ENCODE measurements around the gene VSIR.

Gene VSIR

GRCh38 chr10:71776481-71776925 is 3.2 kb upstream of the VSIR start:
- Histone ChIP-seq H3K4me3 (ENCODE audit: control insufficient read depth in 1 of 7, extremely low read depth in 1 of 7, insufficient read depth in 4 of 7, low read depth in 2 of 7, low read length in 6 of 7) (peak overlapping the region in 2 of 7 experiments; percentile 17 to 32), H3K4me1 (ENCODE audit: control extremely low read depth in 1 of 4, control insufficient read depth in 4 of 4, insufficient read depth in 4 of 4, low read length in 3 of 4) (peaks cover 23 to 92% (median 62%) of the 10 kb centered on the region in 4 experiments), H3K36me3 (ENCODE audit: control insufficient read depth in 4 of 4, insufficient read depth in 4 of 4, low read length in 3 of 4) (no peaks in the 10 kb centered on the region), H3K27me3 (replicated peaks in 2 of 5; ENCODE audit: control insufficient read depth in 4 of 5, insufficient read depth in 5 of 5, low read length in 4 of 5) (no peaks in the 10 kb centered on the region), H3K9me3 (ENCODE audit: control extremely low read depth in 1 of 5, control insufficient read depth in 4 of 5, insufficient read depth in 2 of 5, low read depth in 1 of 5, low read length in 4 of 5) (no peaks in the 10 kb centered on the region), H3K27ac (ENCODE audit: insufficient read depth in 1 of 2, low read depth in 1 of 2, low read length in 2 of 2, poor library complexity in 1 of 2, severe bottlenecking in 2 of 2) (peak overlapping the region; percentile 11 to 17)
- DNase-seq = peak; percentile 83 to 97 (median 95)
- POLR2A ChIA-PET = interaction anchor here (1.0 kb wide), 1 partner anchor 28 kb away, joined by 3 read pairs; no protein-coding TSS in a partner anchor
- no CpG with 5 or more reads among the region's 2 CpGs for WGBS (ENCODE audit: insufficient coverage)
- CTCF ChIA-PET = interaction anchor here (0.6 to 13.0 kb wide), 22 partner anchors 9 to 462 kb away, joined by 3 to 159 read pairs (median 4); no protein-coding TSS in a partner anchor

DNA sequence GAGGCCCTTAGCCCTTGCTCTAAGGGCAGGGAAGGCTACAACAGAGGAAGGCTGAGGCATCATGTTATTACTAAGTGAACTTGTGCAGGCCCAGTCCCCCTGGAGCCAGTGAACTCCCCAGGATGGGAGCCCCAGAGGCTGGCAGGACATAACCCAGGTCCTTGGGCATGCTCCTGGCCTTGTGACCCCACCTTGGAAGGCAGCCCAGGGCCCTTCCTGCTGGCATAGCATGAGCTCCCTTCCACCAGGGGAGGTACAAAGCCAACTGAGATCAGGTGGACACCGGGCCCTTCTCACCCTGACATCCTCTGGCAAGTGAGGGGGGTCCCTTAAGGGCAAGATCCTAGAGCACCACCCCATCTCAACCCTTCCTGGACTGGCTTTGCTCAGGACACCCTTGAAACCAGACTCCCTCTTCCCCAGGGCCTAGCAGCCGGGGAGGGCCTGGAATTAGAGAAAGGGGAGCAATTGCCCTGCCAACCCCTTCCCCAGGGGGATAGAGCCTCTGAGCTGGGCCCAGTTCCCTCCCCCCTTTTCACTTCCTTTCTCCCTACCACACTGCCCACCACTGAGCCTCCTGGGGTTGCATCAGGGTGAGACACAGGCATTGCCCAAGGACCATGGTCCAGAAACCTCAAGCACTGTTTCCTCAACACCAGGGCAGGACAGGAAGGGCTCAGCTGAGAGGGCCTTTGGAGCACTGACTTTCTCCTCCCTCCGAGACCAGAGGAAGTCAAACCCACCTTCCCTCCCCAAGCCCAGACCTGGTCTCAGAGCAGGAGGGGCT is 1.8 kb upstream of the VSIR start:
- peaks cover 0 to 7% (median 0%) of the 10 kb centered on the region in 4 experiments for H3K36me3 ChIP-seq (ENCODE audit: control insufficient read depth in 4 of 4, insufficient read depth in 4 of 4, low read length in 3 of 4)
- DNase-seq = peak in 2 of 3 donors; percentile 74 to 75
- H3K4me1 ChIP-seq (ENCODE audit: control extremely low read depth in 1 of 4, control insufficient read depth in 4 of 4, insufficient read depth in 4 of 4, low read length in 3 of 4) = peaks cover 32 to 96% (median 76%) of the 10 kb centered on the region in 4 experiments
- ChIA-PET POLR2A (interaction anchor here (1.0 to 1.1 kb wide), 2 partner anchors 11 to 23 kb away, joined by 3 to 4 read pairs; no protein-coding TSS in a partner anchor), CTCF (interaction anchor here (0.7 to 13.0 kb wide), 20 partner anchors 8 to 80 kb away, joined by 3 to 159 read pairs (median 10); no protein-coding TSS in a partner anchor)
- no peaks in the 10 kb centered on the region for H3K9me3 ChIP-seq (ENCODE audit: control extremely low read depth in 1 of 5, control insufficient read depth in 4 of 5, insufficient read depth in 2 of 5, low read depth in 1 of 5, low read length in 4 of 5)
- peak overlapping the region in 4 of 7 experiments; percentile 1 to 92 (median 18) for H3K4me3 ChIP-seq (ENCODE audit: control insufficient read depth in 1 of 7, extremely low read depth in 1 of 7, insufficient read depth in 4 of 7, low read depth in 2 of 7, low read length in 6 of 7)
- WGBS (ENCODE audit: insufficient coverage) = 0% methylated on average over 1 of the region's 3 CpGs
- H3K27me3 ChIP-seq (replicated peaks in 2 of 5; ENCODE audit: control insufficient read depth in 4 of 5, insufficient read depth in 5 of 5, low read length in 4 of 5) = no peaks in the 10 kb centered on the region
- H3K27ac ChIP-seq (ENCODE audit: insufficient read depth in 1 of 2, low read depth in 1 of 2, low read length in 2 of 2, poor library complexity in 1 of 2, severe bottlenecking in 2 of 2) = peak overlapping the region in 1 of 2 experiments; percentile 39

DNA sequence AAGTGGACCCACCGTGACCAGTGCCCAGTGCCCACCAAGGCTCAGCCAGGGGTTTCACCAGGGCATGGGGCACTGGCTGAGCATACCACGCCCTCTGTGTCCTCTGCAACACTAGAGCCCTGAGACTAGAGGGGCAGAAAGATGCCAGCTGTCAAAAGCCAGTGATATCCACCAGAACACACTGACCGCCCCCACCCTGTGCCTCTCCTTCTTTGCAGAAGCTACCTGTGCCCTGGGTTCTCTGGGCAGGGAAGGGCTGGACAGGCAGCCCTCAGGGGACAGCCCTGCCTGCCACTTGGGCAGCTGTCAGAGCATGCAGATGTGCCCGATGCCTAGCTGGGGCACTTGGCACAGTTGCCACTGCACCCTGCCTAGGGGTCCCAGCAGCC is 494 bp downstream of the VSIR start:
- H3K9me3 ChIP-seq (ENCODE audit: control extremely low read depth in 1 of 5, control insufficient read depth in 4 of 5, insufficient read depth in 2 of 5, low read depth in 1 of 5, low read length in 4 of 5) = no peaks in the 10 kb centered on the region
- DNase-seq = no peak
- peaks cover 42 to 93% (median 90%) of the 10 kb centered on the region in 4 experiments for H3K4me1 ChIP-seq (ENCODE audit: control extremely low read depth in 1 of 4, control insufficient read depth in 4 of 4, insufficient read depth in 4 of 4, low read length in 3 of 4)
- WGBS (ENCODE audit: insufficient coverage) = 8% methylated on average over 3 of the region's 4 CpGs
- H3K27me3 ChIP-seq (replicated peaks in 2 of 5; ENCODE audit: control insufficient read depth in 4 of 5, insufficient read depth in 5 of 5, low read length in 4 of 5) = no peaks in the 10 kb centered on the region
- CTCF ChIA-PET = interaction anchor here (0.9 to 13.0 kb wide), 20 partner anchors 9 to 453 kb away, joined by 3 to 159 read pairs (median 12); partner anchors contain the start of genes C10orf105 and SLC29A3
- POLR2A ChIA-PET = interaction anchor here (0.6 to 1.9 kb wide), 9 partner anchors 10 to 411 kb away, joined by 3 to 10 read pairs (median 4); no protein-coding TSS in a partner anchor
- H3K36me3 ChIP-seq (ENCODE audit: control insufficient read depth in 4 of 4, insufficient read depth in 4 of 4, low read length in 3 of 4) = peaks cover 0 to 15% (median under 1%) of the 10 kb centered on the region in 4 experiments
- peak overlapping the region; percentile 70 to 92 (median 90) for H3K4me3 ChIP-seq (ENCODE audit: control insufficient read depth in 1 of 7, extremely low read depth in 1 of 7, insufficient read depth in 4 of 7, low read depth in 2 of 7, low read length in 6 of 7)
- H3K27ac ChIP-seq (ENCODE audit: insufficient read depth in 1 of 2, low read depth in 1 of 2, low read length in 2 of 2, poor library complexity in 1 of 2, severe bottlenecking in 2 of 2) = peak overlapping the region; percentile 56 to 81

DNA sequence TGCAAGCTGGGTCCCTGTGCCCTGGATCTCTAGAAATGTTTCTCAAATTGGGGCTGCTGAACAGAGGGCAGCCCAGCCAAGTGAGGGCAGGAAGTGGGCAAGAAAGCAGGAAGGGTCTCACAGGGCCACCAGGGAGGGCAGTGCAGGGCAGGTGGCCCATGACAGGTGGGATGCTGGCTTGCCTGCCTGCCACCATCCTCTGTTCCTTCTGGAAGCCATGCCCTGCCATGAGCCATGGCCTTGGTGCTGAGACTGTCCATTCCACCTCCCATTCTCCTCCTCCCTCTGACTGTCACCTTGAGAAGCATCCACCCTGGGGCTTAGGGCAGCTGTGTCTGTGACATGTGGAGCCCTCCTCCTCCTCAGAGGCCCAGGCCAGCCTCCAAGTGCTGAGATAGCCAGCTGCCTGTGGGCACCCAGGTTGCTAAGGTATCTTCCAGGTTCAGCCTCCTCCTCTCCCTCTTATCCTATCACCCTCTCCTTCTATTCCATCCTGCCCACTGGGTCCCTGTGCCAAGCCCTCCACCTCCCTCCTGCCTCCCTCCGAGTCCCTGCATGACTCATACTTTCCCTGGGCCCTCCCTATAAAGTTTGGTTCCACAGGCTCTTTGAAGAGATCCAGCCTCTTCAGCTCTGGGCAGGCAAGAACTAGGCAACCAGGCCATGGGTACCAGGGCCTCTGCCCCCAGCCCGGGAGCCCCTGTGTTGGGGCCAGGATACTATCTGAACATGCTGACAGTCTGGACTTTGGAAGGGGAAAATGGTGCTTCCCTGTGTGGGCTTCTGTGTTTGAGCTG is 1.3 kb downstream of the VSIR start:
- peak in 2 of 3 donors; percentile 61 to 62 for DNase-seq
- H3K4me3 ChIP-seq (ENCODE audit: control insufficient read depth in 1 of 7, extremely low read depth in 1 of 7, insufficient read depth in 4 of 7, low read depth in 2 of 7, low read length in 6 of 7) = peak overlapping the region; percentile 70 to 92 (median 90)
- H3K4me1 ChIP-seq (ENCODE audit: control extremely low read depth in 1 of 4, control insufficient read depth in 4 of 4, insufficient read depth in 4 of 4, low read length in 3 of 4) = peaks cover 47 to 92% (median 91%) of the 10 kb centered on the region in 4 experiments
- H3K9me3 ChIP-seq (ENCODE audit: control extremely low read depth in 1 of 5, control insufficient read depth in 4 of 5, insufficient read depth in 2 of 5, low read depth in 1 of 5, low read length in 4 of 5) = no peaks in the 10 kb centered on the region
- 4% methylated on average over 2 of the region's 2 CpGs for WGBS (ENCODE audit: insufficient coverage)
- ChIA-PET POLR2A (interaction anchor here (1.0 to 1.9 kb wide), 5 partner anchors 10 to 53 kb away, joined by 3 to 10 read pairs (median 7); no protein-coding TSS in a partner anchor), CTCF (interaction anchor here (0.9 to 13.0 kb wide), 20 partner anchors 9 to 453 kb away, joined by 3 to 159 read pairs (median 12); partner anchors contain the start of genes C10orf105 and SLC29A3)
- no peaks in the 10 kb centered on the region for H3K27me3 ChIP-seq (replicated peaks in 2 of 5; ENCODE audit: control insufficient read depth in 4 of 5, insufficient read depth in 5 of 5, low read length in 4 of 5)
- H3K36me3 ChIP-seq (ENCODE audit: control insufficient read depth in 4 of 4, insufficient read depth in 4 of 4, low read length in 3 of 4) = peaks cover 0 to 22% (median 4%) of the 10 kb centered on the region in 4 experiments
- H3K27ac ChIP-seq (ENCODE audit: insufficient read depth in 1 of 2, low read depth in 1 of 2, low read length in 2 of 2, poor library complexity in 1 of 2, severe bottlenecking in 2 of 2) = peak overlapping the region; percentile 56 to 81

DNA sequence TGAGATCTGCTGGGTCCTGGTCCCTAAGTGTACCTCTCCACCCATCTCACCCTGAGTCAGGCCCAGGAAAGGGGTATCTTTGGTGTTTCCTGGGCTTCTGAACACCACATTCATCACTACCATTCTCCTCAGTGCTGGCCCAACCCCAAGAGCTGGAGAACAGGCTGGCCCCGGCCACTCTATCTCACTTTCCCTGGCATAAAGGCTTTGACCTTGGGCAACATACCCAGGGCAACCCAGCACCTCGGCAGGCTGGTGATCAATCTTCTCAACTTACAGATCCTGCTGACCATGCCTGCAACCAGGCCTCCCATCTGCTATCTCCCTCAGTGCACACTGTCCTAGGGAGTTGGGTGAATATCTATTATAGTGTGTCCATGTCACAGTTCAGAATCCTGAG is 2.1 kb downstream of the VSIR start:
- 48% methylated on average over 2 of the region's 2 CpGs for WGBS (ENCODE audit: insufficient coverage)
- Histone ChIP-seq H3K36me3 (ENCODE audit: control insufficient read depth in 4 of 4, insufficient read depth in 4 of 4, low read length in 3 of 4) (peaks cover 0 to 30% (median 9%) of the 10 kb centered on the region in 4 experiments), H3K27me3 (replicated peaks in 2 of 5; ENCODE audit: control insufficient read depth in 4 of 5, insufficient read depth in 5 of 5, low read length in 4 of 5) (no peaks in the 10 kb centered on the region), H3K27ac (ENCODE audit: insufficient read depth in 1 of 2, low read depth in 1 of 2, low read length in 2 of 2, poor library complexity in 1 of 2, severe bottlenecking in 2 of 2) (peak overlapping the region; percentile 25 to 81), H3K9me3 (ENCODE audit: control extremely low read depth in 1 of 5, control insufficient read depth in 4 of 5, insufficient read depth in 2 of 5, low read depth in 1 of 5, low read length in 4 of 5) (no peaks in the 10 kb centered on the region), H3K4me1 (ENCODE audit: control extremely low read depth in 1 of 4, control insufficient read depth in 4 of 4, insufficient read depth in 4 of 4, low read length in 3 of 4) (peaks cover 41 to 89% (median 86%) of the 10 kb centered on the region in 4 experiments), H3K4me3 (ENCODE audit: control insufficient read depth in 1 of 7, extremely low read depth in 1 of 7, insufficient read depth in 4 of 7, low read depth in 2 of 7, low read length in 6 of 7) (peak overlapping the region in 6 of 7 experiments; percentile 80 to 92 (median 90))
- ChIA-PET POLR2A (no interaction called here), CTCF (interaction anchor here (1.3 to 13.0 kb wide), 10 partner anchors 8 to 107 kb away, joined by 3 to 159 read pairs (median 28); partner anchors contain the start of gene C10orf105)
- DNase-seq = no peak

DNA sequence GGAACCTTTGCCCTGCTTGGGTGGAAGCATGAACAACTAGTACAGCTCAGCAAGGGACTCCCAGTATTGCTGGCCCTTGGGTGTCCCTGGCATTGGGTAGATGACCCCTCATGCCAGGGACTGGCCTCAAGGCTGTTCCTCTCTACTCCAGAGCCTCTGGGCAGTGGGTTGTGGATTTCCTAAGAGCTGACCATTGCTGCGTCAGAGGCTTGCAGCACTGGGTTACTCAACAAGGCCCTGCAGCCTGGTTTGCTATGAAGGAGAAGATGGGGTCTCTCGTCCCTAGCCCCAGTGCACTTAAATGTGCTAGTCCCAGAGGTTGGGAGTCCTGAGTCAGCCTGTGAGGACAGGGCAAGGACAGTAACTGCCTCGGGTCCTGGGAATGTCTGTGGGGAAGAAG is 2.5 kb downstream of the VSIR start:
- CTCF ChIA-PET = interaction anchor here (0.7 to 13.0 kb wide), 9 partner anchors 8 to 106 kb away, joined by 3 to 159 read pairs (median 32); no protein-coding TSS in a partner anchor
- peak overlapping the region in 1 of 2 experiments; percentile 81 for H3K27ac ChIP-seq (ENCODE audit: insufficient read depth in 1 of 2, low read depth in 1 of 2, low read length in 2 of 2, poor library complexity in 1 of 2, severe bottlenecking in 2 of 2)
- no peak for DNase-seq
- H3K4me1 ChIP-seq (ENCODE audit: control extremely low read depth in 1 of 4, control insufficient read depth in 4 of 4, insufficient read depth in 4 of 4, low read length in 3 of 4) = peaks cover 37 to 88% (median 84%) of the 10 kb centered on the region in 4 experiments
- POLR2A ChIA-PET = no interaction called here
- H3K27me3 ChIP-seq (replicated peaks in 2 of 5; ENCODE audit: control insufficient read depth in 4 of 5, insufficient read depth in 5 of 5, low read length in 4 of 5) = no peaks in the 10 kb centered on the region
- H3K4me3 ChIP-seq (ENCODE audit: control insufficient read depth in 1 of 7, extremely low read depth in 1 of 7, insufficient read depth in 4 of 7, low read depth in 2 of 7, low read length in 6 of 7) = peak overlapping the region in 6 of 7 experiments; percentile 5 to 92 (median 90)
- H3K9me3 ChIP-seq (ENCODE audit: control extremely low read depth in 1 of 5, control insufficient read depth in 4 of 5, insufficient read depth in 2 of 5, low read depth in 1 of 5, low read length in 4 of 5) = no peaks in the 10 kb centered on the region
- 77% methylated on average over 3 of the region's 3 CpGs for WGBS (ENCODE audit: insufficient coverage)
- peaks cover 0 to 34% (median 10%) of the 10 kb centered on the region in 4 experiments for H3K36me3 ChIP-seq (ENCODE audit: control insufficient read depth in 4 of 4, insufficient read depth in 4 of 4, low read length in 3 of 4)

Measured in common myeloid progenitor, CD34-positive (primary cell).